ENCODE results near the gene MYO1D.

DNA sequence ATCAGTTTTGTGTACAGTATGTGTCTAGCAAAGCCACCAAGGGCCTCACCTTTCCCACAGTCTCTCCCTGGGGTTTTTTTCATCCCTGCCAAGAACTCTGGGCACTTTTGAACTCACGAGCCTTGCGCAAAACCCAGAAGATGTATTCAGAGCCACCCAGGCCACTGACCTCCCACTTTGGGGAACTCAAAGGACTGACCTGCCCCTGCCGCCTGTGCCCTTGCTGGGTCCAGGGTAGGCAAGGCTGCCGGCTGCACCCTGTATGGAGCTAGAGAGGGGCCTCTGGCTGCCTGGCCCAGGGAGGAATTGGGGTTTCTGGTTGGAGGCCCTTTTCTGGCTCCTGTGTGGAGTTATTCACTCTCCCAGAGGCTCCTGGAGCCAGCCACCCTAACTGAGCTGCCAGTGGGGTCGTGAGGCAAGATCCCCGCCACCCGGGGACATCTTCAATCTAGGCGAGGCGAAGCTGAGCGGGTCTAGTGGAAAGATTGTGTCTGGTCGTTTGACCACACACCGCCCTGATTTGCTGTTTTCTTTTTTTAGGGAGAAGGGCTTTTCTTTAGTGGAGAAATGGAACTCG, 388.2 kb downstream of the MYO1D start:
- TF ChIP-seq, protein P1, sequence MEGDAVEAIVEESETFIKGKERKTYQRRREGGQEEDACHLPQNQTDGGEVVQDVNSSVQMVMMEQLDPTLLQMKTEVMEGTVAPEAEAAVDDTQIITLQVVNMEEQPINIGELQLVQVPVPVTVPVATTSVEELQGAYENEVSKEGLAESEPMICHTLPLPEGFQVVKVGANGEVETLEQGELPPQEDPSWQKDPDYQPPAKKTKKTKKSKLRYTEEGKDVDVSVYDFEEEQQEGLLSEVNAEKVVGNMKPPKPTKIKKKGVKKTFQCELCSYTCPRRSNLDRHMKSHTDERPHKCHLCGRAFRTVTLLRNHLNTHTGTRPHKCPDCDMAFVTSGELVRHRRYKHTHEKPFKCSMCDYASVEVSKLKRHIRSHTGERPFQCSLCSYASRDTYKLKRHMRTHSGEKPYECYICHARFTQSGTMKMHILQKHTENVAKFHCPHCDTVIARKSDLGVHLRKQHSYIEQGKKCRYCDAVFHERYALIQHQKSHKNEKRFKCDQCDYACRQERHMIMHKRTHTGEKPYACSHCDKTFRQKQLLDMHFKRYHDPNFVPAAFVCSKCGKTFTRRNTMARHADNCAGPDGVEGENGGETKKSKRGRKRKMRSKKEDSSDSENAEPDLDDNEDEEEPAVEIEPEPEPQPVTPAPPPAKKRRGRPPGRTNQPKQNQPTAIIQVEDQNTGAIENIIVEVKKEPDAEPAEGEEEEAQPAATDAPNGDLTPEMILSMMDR (IDR thresholded peaks at IDR 0.05): no peak
- TF ChIP-seq POLR2A (IDR thresholded peaks at IDR 0.05) (no peak), EP300 (IDR thresholded peaks at IDR 0.05; ENCODE audit: low read depth) (no peak)
